C4-2B (cell line): Measurements from ENCODE around the gene CLSTN2.

ENCODE experiments used
- H3K27ac ChIP-seq: fragments of 450-650 bp; 2 replicates; pipeline ENCODE4 v1.5.1; 2017
- CTCF ChIP-seq: fragments of 450-650 bp; conservative IDR thresholded peaks from 2 replicates; pipeline ENCODE4 v1.5.1; 2017; ENCODE audit warnings: mild to moderate bottlenecking
- ZFX ChIP-seq: fragments of 450-650 bp; IDR thresholded peaks from 2 replicates; pipeline ENCODE4 v1.6.1; 2017

Gene CLSTN2

DNA sequence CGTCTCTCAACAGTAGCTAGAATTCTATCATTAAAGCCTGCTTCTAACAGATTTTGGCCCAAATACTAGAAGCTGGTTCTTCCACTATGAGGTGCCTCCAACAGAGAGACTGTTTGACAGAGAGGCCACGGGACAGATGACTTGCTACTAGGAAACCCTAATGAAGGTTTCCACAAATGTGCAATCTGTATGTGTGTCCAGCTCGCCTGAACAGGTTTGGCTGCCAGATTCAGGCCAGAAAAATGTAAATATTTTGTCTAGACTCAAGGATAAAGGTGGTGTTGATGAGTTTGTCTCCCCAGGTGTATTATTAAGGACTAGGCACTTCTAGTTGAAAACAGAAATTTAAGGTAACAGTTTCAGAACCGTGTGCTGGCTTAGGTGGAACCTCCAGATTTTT, 651.3 kb downstream of the CLSTN2 start:
- TF ChIP-seq ZFX (no peak), CTCF (no peak)
- H3K27ac ChIP-seq = no peak overlapping the region; the same call in 1 of the 2 replicates

DNA sequence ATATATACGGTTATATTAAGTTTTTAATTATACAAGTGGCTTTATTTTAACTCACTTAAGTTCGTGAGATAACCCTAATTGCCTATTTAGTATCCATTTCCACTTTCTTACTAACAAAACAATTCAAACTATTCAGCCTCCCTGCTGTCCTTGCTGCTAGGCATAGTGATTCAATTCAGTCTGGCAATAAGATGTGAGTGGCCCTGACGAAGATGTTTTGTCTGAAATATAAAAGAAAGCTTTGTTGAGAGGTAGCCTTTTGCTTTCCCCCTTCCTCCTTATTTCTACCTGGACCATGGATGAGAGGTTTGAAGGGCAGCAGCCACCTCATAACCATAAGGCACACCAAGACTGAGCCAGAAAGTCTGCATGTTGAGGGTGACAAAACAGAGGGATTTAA, 653.6 kb downstream of the CLSTN2 start:
- TF ChIP-seq ZFX = no peak
- TF ChIP-seq CTCF = no peak
- no peak overlapping the region for H3K27ac ChIP-seq

- TF ChIP-seq ZFX = no peak
- no peak for TF ChIP-seq CTCF
Observed at GRCh38 chr3:140593766-140594165, 658.8 kb downstream of the CLSTN2 start.

DNA sequence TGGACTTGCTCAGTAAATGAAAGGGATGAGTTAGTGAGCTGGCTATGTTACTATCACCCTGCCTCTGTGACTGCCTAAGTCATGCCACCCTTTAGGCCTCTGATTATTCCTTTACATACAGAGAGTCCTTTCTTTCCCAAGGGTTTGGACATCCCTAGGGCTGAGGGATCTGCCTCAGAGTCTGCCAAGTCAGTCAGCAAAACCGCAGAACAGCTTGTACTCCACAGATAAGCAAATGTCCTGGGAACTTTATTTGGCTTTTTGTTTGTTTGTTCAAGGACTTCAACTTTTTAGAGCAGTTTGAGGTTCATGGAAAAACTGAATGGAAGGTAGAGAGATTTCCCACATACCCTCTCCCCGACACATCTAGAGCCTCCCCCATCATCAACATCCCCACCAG, 660.3 kb downstream of the CLSTN2 start:
- no peak for TF ChIP-seq CTCF
- no peak for TF ChIP-seq ZFX
- H3K27ac ChIP-seq = peak overlapping the region; percentile 42; the same call in 1 of the 2 replicates

More at GRCh38 chr3:140593766-140594165, 658.8 kb downstream of the CLSTN2 start:
- no peak overlapping the region for H3K27ac ChIP-seq

- TF ChIP-seq CTCF = no peak
- no peak for TF ChIP-seq ZFX
- no peak overlapping the region for H3K27ac ChIP-seq
Observed at GRCh38 chr3:140597364-140597763, 662.4 kb downstream of the CLSTN2 start.

DNA sequence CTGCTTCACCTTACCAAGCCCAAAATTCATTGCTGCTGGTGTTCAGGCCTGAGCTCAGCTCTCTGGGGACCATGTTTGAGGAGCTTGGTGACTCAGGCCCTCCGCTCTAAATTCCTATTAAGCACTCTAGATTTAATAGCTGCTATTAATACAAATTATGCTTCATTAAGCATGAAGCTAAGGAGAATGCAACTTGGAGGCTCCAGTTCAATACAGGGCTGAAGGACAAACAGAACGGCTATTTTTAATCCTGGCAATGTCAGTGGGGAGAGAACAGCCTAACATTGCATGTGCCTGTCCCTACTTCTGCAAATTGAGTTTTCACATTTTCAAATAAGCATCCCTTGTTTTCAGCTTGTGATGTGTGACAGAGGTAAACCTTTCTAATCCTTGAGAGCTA, 662.8 kb downstream of the CLSTN2 start:
- no peak overlapping the region for H3K27ac ChIP-seq
- TF ChIP-seq ZFX (no peak), CTCF (no peak)

- H3K27ac ChIP-seq = no peak overlapping the region
- TF ChIP-seq CTCF = no peak
- TF ChIP-seq ZFX = no peak
Observed at GRCh38 chr3:140599009-140599408, 664.0 kb downstream of the CLSTN2 start.
